ENCODE data around the gene MEF2B.

The MEF2B gene

DNA sequence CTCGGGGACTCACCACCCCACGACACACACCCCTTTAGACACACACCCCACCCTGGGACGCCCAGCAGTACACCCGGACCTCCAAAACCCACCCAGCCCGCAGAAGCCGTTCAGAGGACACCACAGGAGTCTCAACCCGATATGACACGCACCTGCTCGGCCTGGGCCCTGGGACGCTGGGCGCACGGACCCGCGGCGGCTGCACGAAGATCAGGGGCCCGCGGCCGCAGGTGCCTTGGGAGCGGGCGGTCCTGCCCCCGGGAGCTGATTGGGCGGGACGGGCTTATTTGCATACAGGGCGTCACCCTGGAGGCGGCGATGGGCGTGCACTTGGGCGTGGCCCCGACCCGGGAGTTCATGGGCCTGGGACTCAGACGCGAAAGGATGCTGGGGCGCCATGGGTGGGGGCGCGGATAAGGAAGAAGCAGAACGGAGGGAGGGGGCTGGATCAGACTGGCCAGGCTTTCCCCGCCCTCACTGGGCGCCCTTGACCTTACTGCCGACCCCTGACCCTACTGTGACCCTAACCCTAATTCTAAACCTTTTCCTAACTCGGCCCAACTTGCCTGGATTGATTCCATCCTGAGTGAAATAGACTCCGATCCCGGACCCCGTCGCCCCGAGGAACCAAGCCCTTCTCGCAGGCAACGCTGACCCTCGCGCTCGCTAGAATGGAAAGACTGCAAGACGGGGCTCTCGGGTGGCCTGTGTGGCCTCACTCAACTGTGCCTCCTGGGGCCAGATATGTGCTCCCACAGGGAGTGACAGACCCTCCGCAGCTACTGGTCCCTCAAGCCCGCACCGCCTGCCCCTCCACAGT lies at the start of gene MEF2B:
Gene MEF2B (minus strand): TSS at position 211 of the 820 bp plus-strand sequence. CDS start 19,528 bp downstream, outside the sequence.
- DNase-seq: peak; percentile 84

DNA sequence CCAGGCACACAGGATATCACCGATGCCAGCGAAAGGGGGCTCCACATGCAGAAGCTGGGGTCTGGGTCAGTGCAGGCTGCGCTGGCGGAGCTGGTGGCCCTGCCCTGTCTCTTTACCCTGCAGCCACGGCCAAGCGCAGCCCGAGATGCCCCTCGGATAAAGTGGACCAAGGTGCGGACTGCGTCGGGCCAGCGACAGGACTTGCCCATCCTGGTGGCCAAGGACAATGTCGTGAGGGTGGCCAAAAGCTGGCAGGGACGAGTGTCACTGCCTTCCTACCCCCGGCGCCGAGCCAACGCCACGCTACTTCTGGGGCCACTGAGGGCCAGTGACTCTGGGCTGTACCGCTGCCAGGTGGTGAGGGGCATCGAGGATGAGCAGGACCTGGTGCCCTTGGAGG lies 48.8 kb upstream of the MEF2B start:
- no peak for DNase-seq

DNA sequence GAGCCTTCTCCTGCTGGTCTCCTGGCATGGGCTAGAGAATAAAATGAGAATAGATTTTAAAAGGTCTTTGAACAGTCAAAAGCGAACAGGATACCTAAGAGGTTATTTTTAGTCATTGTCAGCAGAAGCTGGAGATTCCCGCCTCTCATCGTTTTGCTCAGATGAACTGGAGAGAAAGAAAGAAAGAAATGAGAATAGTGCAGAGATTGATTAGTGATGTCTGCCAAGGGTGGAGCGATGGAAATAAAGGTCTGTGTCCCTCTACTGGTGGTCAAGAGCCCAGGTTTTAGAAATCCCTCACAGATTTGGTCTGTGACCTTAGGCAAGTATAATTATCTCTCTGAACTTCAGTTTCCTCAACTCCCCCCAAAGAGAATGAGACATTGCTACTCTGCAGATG lies 47.0 kb upstream of the MEF2B start:
- no peak for DNase-seq

DNA sequence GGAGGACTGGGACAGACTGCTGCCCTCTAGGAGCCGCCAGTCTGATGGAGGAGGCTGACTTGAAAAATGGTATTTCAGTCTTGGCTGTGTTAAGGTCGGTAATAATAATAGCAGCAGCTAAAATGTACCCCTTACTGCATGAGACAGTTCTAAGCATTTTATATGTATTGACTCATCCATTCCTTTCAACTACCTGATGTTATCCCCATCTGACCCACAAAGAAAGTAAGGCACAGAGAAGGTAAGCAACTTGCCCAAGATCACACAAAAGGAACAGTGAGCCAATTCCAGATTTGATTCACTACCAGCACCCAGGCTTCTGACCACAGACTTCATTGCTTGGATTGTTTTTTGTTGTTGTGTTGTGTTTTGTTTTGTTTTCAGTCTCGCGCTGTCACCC lies 45.7 kb upstream of the MEF2B start:
- DNase-seq: no peak

DNA sequence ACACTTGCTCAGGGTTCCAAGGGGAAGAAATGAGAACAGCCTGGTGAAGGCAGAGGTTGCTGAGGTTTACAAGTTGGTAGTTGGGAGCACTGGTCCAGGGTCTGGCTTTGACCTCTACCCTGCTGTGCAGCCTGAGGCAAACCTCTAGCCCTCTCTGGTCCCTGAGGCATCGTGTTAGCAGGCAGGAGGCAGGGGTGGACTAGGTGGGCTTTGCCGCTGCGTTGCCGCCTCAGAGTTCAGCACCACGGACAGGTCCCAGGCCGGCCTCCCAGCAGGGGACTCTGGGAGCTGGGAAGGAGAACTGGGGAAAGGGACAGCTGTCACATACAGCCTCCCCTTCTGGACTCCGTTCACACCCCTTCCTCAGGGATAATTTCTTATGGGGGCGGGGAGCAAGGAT lies 44.8 kb upstream of the MEF2B start:
- DNase-seq: no peak

DNA sequence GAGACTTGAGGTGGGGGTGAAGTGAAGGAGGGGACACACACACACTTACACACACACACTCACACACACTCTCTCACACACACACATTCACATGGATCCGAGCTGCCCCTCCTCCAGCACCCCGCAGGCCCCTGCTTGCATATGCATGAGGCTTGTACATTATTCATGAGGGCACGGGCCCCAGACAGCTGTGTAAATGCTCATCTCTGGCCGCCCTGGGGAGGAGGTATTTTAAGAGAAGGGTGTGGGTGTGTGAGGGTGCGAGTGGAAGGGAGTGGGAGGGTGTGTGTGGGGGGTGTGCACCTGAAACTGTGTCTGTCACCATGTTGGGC lies 44.1 kb upstream of the MEF2B start:
- no peak for DNase-seq

DNA sequence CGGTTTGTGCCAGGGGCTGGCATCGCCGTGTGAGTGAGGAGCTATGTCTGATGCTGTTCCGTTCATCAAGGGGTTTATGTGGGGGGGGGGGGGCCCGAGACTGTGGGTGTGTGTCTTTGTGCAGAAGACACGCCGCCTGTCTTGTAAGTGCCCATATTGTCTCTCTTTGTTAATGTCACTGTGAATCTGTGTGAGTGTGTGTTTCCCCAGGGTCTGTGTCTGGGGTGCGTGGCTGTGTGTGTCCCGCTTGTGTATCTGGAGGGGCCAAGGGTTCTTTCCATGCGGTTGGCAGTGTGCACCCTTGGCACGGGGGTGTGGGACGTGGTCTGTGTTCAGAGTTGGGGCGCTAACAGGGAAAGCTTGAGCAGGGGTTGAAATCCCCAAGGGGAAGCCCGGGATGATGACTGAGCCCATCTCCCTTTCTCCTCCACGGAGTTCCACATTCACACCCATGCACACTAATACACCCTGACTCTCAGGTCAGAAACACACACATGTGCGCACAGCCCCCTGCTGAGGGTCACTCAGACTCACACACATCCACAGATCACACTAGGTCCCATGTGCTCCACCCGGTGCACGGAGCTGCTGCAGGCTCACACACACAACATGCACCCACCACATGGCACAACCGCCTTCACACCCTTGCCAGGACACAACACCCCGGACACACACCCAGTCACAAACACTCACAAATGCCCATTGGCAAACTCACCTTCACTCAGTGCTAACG lies 43.5 kb upstream of the MEF2B start:
- DNase-seq: no peak

DNA sequence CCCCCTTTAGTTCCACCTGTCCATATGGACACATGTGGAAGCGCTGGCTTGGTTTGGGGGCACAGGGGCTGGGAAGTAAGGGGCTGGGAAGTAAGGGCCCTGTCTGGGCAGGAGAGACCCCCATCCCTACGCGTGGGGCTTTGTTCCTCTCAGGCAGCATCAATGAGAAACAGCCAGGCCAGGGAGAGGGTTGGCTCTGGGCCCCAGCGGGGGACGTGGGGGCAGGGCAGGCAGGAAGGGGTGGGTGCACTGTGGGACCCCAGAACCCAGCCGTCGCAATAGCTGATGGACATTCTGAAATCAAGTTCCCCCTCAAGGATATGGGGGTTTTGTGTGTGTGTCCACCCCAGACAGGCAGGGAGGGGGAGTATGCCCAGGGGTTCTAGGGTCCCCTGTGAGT lies 42.9 kb upstream of the MEF2B start:
- no peak for DNase-seq

DNA sequence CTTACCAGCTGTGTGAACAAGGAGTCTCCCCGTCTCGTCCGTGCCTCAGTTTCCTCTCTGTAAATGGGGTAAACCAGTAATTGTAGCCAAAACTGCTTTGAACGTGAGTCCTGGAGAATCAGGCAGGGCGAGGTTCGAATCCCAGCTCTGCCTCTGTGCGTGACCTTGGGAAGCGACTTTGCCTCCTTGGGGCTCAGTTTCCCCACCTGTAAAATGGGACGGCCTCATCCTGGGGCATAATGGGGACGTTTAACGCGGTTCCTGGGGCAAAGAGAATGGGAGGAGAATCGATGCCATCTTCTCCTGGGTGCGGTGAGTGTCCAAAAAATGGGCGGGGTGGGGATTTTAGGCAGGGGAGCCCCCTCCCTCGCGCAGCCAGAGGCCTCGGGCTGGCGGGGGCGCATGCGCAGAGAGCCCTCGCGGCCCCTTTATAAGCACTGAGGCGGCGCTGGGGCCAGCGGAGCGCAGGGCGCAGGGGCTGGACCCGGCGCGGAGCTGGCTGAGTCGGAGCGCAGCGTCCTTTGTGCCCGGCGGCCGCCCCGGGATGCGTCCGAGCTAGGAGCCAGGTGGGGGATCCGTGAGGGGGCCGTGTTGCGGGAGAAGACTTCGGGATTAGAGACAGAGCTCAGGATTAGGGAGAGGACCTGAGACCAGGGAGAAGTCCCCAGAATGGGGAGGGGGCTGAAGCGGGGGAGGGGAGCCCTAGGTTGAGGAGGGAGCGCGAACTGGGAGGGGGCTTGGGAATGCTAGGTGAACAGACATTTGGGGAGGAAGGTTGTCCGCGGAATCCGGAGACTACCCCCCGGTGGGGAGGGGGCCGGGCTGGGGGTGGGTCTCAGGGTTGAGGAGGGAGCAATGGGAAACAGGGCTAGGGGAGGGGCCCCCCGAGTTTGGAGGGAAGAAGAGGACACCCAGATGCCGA lies 41.7 kb upstream of the MEF2B start, which contains the start of gene NCAN:
Gene NCAN (plus strand): TSS at position 460 of the 922 bp plus-strand sequence. CDS start 4,996 bp downstream, outside the sequence.
- DNase-seq: no peak

DNA sequence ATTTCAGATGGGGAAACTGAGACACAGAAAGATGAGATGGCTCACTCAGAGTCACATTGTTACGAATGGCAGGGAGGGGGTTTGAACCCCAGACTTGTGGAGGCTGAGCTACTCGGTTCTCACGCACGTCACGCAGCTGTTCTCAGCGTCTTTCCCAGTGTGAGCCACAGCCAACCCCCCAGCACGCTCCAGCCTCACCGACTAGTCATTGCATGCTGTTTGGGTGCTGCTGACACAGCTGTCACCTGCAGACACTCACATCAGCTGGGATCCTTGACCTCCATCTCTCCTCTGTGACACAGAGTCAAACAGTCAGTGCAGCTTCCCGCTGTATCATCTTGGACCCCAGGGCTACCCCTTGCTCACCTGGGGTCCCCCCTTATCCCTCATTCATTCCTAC lies 39.3 kb upstream of the MEF2B start:
- peak; percentile 82 for DNase-seq

DNA sequence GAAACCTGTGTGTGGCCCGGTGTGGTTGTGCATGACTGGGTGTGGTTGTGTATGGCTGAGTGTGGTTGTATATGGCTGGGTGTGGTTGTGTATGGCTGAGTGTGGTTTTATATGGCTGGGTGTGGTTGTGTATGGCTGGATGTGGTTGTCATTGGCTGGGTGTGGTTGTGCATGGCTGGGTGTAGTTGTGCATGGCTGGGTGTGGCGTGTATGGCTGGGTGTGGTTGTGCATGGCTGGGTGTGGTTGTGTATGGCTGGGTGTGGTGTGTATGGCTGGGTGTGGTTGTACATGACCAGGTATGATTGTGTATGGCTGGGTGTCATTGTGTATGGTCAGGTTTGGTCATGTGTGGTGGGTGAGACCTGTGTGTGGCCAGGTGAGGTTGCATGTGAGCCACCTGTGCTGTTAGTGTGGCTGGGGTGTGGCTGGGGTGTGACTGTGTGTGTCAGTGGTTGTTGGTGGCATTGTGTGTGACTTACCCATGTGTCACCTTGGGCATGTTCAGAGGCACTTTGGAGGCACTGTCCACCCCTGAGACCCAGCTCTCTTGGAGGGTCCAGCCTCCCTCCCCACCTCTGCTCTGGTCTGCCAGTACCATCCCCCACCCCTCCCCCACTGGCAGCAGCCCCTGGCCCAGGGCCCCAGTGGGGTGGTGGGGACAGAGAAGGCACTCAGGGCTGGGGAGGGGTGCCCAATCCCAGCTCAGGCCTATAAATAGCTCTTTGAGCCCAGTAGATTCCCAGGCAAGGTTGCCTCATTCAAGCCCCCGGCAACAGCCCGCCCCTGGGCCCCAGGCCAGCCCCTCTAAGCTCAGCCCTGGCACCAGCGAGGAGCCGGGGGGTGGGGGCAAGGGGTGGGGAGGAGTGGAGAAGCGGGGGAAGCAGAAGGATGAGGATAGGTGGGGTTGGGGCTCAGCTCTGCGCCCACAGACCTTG lies 37.8 kb upstream of the MEF2B start:
- no peak for DNase-seq

DNA sequence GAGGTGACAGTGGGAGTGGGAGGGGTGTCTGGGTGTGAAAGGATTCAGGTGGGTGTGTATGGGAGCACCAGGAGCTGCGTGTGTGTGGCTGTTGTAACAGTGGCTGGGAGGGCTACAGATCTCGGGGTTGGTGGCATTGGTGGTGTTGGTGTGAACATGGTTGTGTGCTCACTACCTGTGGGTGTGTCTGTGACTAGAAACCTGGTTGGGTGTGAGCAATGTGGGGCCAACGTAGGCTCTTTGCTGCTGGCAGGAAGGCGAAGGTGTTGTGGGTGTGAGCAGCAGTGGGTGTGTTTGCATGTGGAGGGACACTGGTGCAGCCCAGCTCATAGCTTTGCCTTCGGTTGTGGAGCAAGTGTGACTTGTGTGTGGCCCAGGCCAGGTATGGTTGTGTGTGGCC lies 36.9 kb upstream of the MEF2B start:
- no peak for DNase-seq

DNA sequence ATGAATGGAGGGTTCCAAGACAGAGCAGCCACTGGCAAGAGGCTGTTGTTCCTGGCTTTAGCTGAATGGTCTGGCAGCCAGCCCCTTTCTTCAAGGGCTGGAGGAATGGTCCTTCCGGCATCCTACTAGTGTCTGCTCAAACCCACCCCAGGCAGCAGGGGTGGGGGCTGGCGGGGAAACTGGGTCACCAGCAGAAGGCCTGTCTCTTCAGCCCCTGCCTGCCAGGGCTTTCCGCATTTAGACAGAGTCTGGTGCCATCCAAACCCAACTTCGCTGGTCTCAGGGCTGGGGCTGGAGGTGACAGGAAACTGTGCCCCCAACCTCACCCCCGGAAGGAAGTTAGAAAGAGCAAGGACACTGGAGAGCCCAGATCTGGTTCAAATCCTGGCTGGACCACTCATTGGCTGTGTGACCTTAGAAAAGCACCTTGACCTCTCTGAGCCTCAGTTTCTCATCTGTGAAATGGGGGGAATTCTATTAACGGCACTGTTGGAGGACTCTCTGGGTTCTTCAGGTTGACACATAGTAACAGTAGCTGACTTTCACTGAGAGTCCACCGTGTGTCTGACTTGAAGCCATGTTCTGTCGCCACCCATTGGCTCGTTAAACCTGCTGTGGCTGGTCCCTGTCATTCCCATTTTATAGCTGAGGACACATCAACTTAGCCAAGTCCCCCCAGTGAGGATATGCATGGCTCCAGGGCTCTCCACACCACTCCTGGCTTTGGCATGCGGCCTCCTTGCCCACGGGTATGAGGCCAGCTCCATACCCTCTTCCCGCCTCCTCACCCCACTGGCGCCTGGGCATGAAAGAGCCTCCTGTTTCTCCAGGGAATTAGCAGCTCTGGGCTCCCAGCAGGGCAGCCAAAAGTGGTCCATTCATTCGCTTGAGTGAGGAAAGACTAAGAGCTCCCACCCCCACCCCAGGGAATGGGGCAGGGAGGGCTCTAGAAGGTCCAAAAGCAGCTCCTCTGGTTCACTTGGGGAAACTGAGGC lies 35.6 kb upstream of the MEF2B start:
- no peak for DNase-seq

DNA sequence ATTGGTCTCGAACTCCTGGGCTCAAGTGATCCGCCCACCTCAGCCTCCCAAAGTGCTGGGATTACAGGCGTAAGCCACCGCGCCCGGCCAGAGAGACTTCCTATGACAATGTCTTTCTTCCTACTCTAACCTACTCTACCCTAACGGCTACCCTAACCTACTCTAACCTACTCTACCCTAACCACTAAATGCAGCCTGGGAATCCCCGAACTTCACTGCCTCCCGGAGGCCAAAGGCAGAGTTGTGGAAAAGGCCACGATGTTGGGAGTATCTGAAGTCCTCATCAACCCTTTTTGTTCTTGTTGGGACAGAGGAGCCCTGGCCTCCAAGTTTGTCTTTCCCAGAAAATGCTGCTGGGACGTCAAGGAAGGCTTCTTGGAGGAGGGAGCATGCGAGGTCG lies 34.1 kb upstream of the MEF2B start:
- DNase-seq: no peak

DNA sequence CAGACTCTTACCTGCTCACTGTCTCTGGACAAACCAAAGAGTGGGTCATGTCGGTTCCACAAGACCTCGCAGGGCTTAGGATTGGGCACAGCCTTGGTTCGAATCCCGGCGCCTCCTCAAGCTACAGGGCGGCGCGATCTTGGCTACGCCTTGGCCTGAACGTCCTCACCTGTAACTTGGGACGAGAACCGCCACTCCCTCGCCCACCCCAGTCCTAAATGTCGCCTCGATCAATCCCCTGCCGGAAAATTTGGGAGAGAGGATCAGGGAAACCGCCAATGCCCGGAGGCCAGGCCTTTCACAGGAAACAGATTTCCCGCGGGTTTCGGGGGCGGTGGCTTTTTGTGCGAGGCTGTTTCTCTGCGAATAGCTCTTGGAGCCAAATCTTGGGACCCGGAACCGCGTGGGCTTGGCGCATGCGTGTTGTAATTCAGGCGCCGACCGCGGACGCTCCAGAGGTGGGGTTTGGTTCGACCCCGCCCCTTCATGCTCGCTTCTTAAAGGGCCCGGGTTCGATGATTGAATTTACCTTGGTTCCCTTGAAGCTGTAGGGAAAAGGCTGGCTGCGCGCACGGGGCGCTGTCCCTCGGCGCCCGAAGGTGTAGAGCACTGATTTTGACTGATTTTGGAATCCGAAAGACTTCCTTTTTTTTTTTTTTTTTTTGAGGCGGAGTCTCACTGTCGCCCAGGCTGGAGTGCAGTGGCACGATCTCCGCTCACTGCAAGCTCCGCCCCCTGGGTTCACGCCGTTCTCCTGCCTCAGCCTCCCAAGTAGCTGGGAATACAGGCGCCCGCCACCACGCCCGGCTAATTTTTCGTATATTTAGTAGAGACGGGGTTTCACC lies 33.2 kb upstream of the MEF2B start, which contains the start of gene NR2C2AP:
Gene NR2C2AP (minus strand): TSS at position 403 of the 845 bp plus-strand sequence. CDS start 354 bp downstream, at position 49.
- peak; percentile 88 for DNase-seq

DNA sequence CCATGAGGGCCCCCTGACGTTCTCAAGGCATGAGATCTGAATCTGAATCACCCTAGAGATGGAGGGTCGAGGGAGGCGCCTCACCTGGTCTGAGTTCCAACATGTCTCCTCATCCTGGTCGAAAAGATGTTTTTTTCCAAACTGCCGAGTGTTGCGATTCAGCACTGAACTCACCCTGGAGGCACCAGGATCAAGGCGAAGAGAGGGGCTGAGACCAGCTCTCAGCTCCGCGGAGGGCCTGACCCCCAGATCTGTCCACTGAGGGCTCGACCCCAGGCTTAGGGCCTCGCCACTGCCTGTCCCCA lies 32.6 kb upstream of the MEF2B start:
- DNase-seq: no peak

DNA sequence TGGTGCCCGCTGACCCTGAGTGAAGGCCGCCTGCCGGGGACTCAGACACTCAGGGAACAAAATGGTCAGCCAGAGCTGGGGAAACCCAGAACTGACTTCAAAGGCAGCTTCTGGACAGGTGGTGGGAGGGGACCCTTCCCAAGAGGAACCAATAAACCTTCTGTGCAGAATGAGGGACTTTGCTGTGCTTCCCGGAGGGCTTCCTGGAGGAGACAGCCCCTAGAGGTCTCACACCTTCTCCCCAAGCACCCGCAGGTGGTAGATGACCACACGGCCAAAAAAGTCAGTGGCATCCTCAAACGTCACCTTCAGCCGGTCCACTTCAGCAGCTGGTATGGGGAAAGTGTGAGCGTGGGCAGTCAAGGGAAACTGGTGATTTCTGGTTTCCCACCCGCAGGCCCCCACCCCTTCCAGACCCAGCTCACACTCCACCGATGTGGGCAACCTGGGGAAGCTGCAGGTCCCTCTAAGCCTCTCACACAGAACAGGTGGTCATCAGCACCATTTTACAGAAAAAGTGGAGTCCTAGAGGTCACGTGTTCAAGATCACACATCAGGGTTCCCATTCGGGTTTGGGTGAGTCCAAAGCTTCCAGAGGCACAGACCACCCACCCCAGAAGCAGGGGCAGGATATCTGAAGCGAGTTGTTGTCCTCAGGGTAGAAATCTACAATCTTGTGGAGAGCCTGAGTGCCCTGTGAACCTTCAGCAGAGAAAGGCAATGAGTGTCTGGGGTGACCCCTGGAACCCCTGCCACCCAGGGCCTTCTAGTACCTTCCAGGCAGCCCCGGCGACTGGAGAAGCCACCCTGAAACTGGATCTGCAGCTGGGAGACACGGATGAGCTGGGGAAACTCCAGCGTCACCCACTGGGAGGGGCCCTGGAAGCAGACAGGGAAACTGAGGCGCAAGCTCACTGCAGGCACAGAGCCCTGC lies 31.9 kb upstream of the MEF2B start:
- no peak for DNase-seq

DNA sequence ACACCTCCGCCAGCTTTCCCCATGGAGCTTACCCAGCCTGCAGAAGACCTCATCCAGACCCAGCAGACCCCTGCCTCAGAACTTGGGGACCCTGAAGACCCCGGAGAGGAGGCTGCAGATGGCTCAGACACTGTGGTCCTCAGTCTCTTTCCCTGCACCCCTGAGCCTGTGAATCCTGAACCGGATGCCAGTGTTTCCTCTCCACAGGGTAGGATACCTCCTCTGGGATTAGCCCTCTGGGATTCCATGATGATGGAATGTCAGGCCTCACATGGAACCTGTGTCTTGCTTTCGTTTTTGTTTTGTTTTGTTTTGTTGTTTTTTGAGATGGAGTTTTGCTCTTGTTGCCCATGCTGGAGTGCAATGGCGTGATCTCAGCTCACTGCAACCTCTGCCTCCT lies 23.9 kb upstream of the MEF2B start:
- DNase-seq: no peak
